Fibroblast of the aortic adventitia (primary cell): Measurements from ENCODE around the gene SEMA6B. TPM values are rescaled to one million over a fixed set of nuclear protein-coding genes. Genes with fewer than 3 reads are reported as not detected.

Source experiments
- DNase-seq: peaks from one replicate; pipeline ENCODE4 v3.0.0-alpha.2; 2010; ENCODE audit warnings: low read depth
- H3K4me3 ChIP-seq: 2 replicates; pipeline ENCODE4 v1.5.1; 2011; ENCODE audit warnings: low read depth, mild to moderate bottlenecking, control low read depth, low read length, moderate library complexity
- total RNA-seq: library from RNA; depleted of rRNA; stranded (reverse); fragments of >200 nt; gene quantifications from 2 replicates; pipeline ENCODE4 v1.2.3, GENCODE V29; 2012; ENCODE audit warnings: low replicate concordance
- TF ChIP-seq, protein P1 (sequence below): IDR thresholded peaks from 2 replicates; pipeline ENCODE4 v1.5.1; 2011; ENCODE audit warnings: mild to moderate bottlenecking, low read length, control low read depth, inconsistent platforms; ENCODE audit not compliant: insufficient read depth

Gene SEMA6B
- total RNA-seq, 1 donor = 0.72 TPM

DNA sequence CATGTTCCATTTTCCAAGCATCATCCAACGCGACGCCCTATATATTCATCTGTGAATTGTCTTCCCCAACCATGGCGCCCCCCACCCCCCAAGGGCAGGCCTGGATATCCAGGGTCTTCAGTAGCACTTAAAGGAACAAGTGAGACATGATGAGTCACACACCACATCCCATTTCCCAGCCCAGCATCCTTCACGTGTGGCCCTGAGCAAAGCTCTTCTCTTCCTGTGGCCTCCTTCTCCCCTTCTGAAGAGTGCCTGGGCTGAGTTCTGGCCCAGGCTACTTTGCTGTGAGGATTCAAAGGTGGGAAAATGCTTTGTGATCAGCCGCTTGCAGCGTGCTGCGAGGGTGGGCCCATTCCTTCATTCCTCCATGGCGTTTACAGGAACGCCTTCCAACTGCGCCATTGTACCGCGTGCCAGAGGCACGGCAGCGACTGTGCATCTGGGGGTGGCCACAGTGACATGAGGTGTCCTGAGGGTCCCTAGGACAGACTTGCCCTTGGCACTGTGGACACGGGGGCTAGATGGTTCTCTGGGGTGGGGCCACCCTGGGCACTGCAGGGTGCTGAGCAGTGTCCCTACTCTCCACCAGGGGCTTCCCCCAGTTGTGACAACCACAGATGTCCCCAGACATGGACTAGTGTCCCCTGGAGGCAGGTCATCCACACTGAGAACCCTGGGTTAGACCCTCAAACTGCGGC, 52.9 kb downstream of the SEMA6B start:
- no peak overlapping the region for H3K4me3 ChIP-seq
- peak; percentile 31 for DNase-seq
- TF ChIP-seq, protein P1, sequence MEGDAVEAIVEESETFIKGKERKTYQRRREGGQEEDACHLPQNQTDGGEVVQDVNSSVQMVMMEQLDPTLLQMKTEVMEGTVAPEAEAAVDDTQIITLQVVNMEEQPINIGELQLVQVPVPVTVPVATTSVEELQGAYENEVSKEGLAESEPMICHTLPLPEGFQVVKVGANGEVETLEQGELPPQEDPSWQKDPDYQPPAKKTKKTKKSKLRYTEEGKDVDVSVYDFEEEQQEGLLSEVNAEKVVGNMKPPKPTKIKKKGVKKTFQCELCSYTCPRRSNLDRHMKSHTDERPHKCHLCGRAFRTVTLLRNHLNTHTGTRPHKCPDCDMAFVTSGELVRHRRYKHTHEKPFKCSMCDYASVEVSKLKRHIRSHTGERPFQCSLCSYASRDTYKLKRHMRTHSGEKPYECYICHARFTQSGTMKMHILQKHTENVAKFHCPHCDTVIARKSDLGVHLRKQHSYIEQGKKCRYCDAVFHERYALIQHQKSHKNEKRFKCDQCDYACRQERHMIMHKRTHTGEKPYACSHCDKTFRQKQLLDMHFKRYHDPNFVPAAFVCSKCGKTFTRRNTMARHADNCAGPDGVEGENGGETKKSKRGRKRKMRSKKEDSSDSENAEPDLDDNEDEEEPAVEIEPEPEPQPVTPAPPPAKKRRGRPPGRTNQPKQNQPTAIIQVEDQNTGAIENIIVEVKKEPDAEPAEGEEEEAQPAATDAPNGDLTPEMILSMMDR = no peak

DNA sequence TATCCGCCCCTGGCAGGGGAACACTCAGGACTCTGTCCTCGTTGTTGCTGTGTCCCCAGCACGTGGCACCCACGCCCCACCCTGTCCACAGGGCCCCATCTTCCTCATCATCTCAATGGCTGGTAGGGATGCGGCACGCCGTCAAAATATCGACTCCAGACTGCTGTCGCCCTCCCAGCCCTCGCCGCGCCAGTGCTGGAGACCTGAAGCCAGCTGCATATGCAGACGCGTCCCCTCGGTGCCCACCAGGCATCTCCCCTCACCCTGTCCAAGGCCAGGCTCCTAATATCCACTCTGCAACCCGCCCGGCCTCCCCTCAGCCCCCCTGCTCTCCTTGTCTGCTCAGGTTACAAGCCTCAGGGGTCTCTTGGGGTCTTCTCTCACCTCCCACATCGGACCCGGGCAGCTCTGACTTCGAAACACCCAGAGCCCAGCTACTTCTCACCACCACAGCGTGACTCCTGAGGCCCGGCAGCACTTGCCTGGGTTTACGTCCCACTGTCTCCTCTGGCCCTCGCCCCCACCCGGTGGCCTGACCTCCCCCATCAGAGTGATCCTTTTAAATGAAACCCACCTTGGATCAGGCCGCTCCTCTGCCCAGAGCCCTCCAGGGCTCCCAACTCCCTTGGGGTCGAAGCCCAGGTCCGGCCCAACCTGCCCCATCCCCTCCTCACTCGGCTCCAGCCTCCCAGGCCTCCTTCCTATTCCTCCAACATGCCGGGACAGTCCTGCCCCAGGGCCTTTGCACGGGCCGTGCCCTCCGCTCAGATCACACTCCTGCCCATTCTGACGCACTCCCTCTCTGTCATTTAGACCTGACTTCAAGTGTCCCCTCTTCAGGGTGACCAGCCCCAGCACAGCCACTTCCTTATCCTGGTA, 53.7 kb downstream of the SEMA6B start:
- TF ChIP-seq, protein P1 = no peak
- no peak overlapping the region for H3K4me3 ChIP-seq
- no peak for DNase-seq

DNA sequence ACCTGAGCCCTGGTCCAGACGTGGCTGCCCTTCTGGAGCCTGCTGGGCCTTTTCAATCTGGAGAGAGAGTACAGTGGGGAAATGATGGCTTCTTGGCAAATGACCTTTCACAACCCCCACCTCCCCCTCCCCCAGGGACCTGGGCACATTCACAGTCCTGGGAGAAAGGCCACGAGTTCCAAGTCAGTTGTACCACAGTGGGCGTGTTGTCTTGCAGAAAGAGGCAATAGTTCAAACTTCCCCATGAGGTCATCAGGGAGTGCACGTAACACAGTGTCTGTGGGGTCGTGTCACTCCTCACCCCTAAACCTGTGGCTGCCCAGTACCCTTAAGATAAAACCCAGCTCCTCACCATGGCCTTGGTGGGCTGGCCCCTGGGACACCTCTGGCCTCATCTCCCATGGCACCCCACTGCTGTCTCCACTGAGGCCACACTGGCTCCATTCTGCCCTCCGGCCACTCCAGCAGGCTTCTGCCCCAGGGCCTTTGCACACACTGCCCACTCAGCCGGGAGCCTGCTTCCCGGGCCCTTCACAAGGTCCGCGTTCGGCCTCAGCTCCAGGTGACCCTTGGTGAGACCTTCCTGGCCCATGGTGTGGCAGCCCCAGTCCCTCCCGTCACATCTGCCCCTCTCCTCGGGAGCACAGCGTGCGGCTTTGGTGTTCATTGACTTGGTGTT, 54.5 kb downstream of the SEMA6B start:
- no peak overlapping the region for H3K4me3 ChIP-seq
- TF ChIP-seq, protein P1 = no peak
- DNase-seq = no peak

DNA sequence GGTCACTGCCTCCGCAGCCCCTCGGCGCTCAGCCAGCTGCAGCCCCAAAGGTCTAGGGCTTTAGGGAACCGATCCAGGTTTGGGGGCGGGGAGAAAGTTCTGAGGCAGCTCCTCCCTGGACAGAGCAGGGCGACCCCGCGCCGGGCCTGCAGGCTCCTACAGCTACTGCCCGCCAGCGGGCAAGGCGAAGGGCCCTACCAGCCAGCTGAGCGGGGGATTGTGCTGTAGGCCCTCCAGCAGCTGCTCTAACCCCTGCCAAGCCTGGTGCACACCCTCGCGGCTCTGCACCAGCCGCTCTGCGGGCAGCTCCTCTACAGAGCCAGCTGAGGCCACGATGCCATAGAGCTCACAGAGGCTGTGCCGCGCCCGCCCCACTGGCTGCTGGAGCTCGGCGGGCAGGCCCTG, 55.2 kb downstream of the SEMA6B start:
- DNase-seq = no peak
- no peak overlapping the region for H3K4me3 ChIP-seq
- TF ChIP-seq, protein P1 = no peak

DNA sequence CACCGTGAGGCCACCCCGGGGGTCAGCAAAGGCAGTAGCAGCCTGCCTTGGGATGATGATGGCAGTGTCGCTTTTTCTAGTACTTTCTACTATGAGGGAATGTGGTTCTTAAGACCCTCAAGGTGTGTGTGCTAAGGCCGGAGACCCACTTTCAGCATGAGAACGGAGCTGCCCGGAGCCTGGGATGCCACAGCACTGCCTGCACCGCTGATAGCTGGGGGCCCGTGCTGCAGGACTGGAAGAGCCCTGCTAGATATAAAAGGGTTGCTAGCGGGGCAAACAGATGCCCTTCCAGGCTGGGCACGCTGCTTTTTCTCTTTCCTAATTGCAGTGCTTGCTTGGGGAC, 55.7 kb downstream of the SEMA6B start:
- H3K4me3 ChIP-seq = no peak overlapping the region
- no peak for DNase-seq
- TF ChIP-seq, protein P1 = no peak

DNA sequence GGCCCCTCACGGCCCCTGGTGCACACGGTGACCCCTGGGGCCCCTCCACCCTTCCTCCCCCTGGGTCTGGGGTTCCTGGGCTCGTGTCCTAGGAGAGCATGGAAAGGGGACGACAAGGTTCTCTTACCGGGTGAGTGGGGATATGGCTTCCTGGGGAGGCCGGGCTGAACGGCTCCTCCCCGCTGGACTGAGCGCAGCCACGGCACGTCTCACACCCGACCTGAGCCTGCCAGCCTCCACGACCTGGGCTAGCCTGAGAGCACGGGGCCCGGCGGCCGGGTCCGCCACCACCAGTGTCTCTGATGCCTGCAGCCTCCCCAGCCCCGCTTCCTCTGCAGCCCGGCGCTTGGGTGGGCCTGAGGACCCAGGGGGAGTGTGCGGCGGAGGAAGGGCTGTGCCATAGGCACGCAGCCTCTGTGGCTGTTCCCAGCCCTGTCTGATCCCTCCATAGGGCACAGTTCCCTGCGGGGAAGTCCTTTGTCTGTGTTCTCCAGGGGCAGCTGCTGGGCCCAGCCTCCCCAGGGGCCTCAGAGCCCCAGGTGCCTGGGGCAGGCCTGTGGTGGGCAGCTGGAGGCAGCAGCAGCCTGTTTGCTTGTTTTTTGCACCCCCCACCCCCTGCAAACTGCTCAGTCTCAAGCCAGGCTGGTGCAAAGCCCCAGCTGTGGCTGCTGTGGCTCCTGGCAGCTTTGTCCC, 56.2 kb downstream of the SEMA6B start:
- no peak overlapping the region for H3K4me3 ChIP-seq
- TF ChIP-seq, protein P1 = no peak
- no peak for DNase-seq
